ENCODE measurements around the gene CEP192. TPM values are rescaled to one million over a fixed set of nuclear protein-coding genes. Genes with fewer than 3 reads are reported as not detected.

Gene CEP192
- total and polyA plus RNA-seq, 4 donors, result 2.5 to 32.4 (median 10.9) TPM

- 86% methylated on average over 4 of the region's 4 CpGs for WGBS
- no peaks in the 10 kb centered on the region for H3K36me3 ChIP-seq (ENCODE audit: control insufficient read depth in 4 of 4, insufficient read depth in 3 of 4, low read depth in 1 of 4, low read length in 3 of 4)
- H3K27ac ChIP-seq (ENCODE audit: low read depth in 1 of 2, low read length in 2 of 2), result no peak overlapping the region
- no peak for DNase-seq (ENCODE audit: low spot score)
- H3K4me1 ChIP-seq (ENCODE audit: control insufficient read depth in 4 of 4, insufficient read depth in 4 of 4, low read length in 3 of 4), result no peaks in the 10 kb centered on the region
- H3K27me3 ChIP-seq (ENCODE audit: control insufficient read depth in 4 of 4, insufficient read depth in 4 of 4, low read length in 3 of 4), result no peaks in the 10 kb centered on the region
- H3K4me3 ChIP-seq (ENCODE audit: low read depth in 1 of 3, low read length in 3 of 3), result no peak overlapping the region
- TF ChIP-seq TAF1 (conservative IDR thresholded peaks at IDR 0.05), result no peak
- no peak for TF ChIP-seq RXRA (IDR thresholded peaks at IDR 0.05)
- TF ChIP-seq GABPA (IDR thresholded peaks at IDR 0.05 in 1 of 2, conservative IDR thresholded peaks at IDR 0.05 in 1 of 2), result no peak
- no peak for TF ChIP-seq JUND (IDR thresholded peaks at IDR 0.05)
- TF ChIP-seq YY1 (IDR thresholded peaks at IDR 0.05), result no peak
- TF ChIP-seq RAD21 (IDR thresholded peaks at IDR 0.05), result no peak
- no peak overlapping the region for H3K9ac ChIP-seq (ENCODE audit: low read depth in 1 of 2, low read length in 2 of 2)
- H3K9me3 ChIP-seq (ENCODE audit: control insufficient read depth in 4 of 4, low read length in 3 of 4), result peaks cover 0 to 4% (median 1%) of the 10 kb centered on the region in 4 donors
Measured at GRCh38 chr18:13145636-13146190, 154.6 kb downstream of the CEP192 start.

GRCh38 chr18:13147130-13147529 lies 156.0 kb downstream of the CEP192 start:
- Histone ChIP-seq H3K36me3 (ENCODE audit: control insufficient read depth in 4 of 4, insufficient read depth in 3 of 4, low read depth in 1 of 4, low read length in 3 of 4) (no peaks in the 10 kb centered on the region), H3K4me3 (ENCODE audit: low read depth in 1 of 3, low read length in 3 of 3) (no peak overlapping the region), H3K27ac (ENCODE audit: low read depth in 1 of 2, low read length in 2 of 2) (no peak overlapping the region), H3K27me3 (ENCODE audit: control insufficient read depth in 4 of 4, insufficient read depth in 4 of 4, low read length in 3 of 4) (no peaks in the 10 kb centered on the region), H3K9me3 (ENCODE audit: control insufficient read depth in 4 of 4, low read length in 3 of 4) (peaks cover 0 to 4% (median 1%) of the 10 kb centered on the region in 4 donors), H3K9ac (ENCODE audit: low read depth in 1 of 2, low read length in 2 of 2) (no peak overlapping the region), H3K4me1 (ENCODE audit: control insufficient read depth in 4 of 4, insufficient read depth in 4 of 4, low read length in 3 of 4) (no peaks in the 10 kb centered on the region)
- 66% methylated on average over 6 of the region's 6 CpGs for WGBS
- DNase-seq (ENCODE audit: low spot score), result no peak
- TF ChIP-seq RAD21 (IDR thresholded peaks at IDR 0.05) (no peak), HNF4G (IDR thresholded peaks at IDR 0.05) (no peak), FOXA1 (IDR thresholded peaks at IDR 0.05) (no peak), NR2F2 (IDR thresholded peaks at IDR 0.05) (no peak), FOXA2 (IDR thresholded peaks at IDR 0.05) (no peak), JUND (IDR thresholded peaks at IDR 0.05) (no peak), ZBTB33 (IDR thresholded peaks at IDR 0.05) (no peak), MAX (IDR thresholded peaks at IDR 0.05) (no peak), REST (IDR thresholded peaks at IDR 0.05) (no peak), TAF1 (conservative IDR thresholded peaks at IDR 0.05) (no peak), YY1 (IDR thresholded peaks at IDR 0.05) (no peak), HNF4A (conservative IDR thresholded peaks at IDR 0.05) (no peak), RXRA (IDR thresholded peaks at IDR 0.05) (no peak), CTCF (IDR thresholded peaks at IDR 0.05; ENCODE audit: low read depth, low read length, missing input control) (no peak), SP1 (IDR thresholded peaks at IDR 0.05) (no peak), GABPA (IDR thresholded peaks at IDR 0.05 in 1 of 2, conservative IDR thresholded peaks at IDR 0.05 in 1 of 2) (no peak), ATF3 (IDR thresholded peaks at IDR 0.05) (no peak), EGR1 (IDR thresholded peaks at IDR 0.05; ENCODE audit: low read depth in 2 of 2) (no peak)

All from liver (tissue), 9 donors.